HEK293 (cell line): Measurements from ENCODE around the gene EXOG.

ENCODE experiments used
- CTCF ChIA-PET: fragments of 350-600 bp; formaldehyde crosslinking; extraction: SDS; loops from one replicate; lab custom pipeline; 2021; ENCODE audit warnings: antibody characterized with exemption; lab: Yijun Ruan, JAX
- POLR2A ChIA-PET: fragments of 300-600 bp; formaldehyde crosslinking; extraction: SDS; loops from one replicate; lab custom pipeline; 2020; ENCODE audit warnings: antibody characterized with exemption, inconsistent platforms; lab: Yijun Ruan, JAX
- H3K27ac ChIP-seq: fragments of 200-500 bp; sonication (Bioruptor generic); 2 replicates; pipeline ENCODE4 v1.5.1; 2014; ENCODE audit warnings: low read depth, low read length, control low read depth, inconsistent platforms; ENCODE audit errors: extremely low read depth
- H3K36me3 ChIP-seq, 2 experiments: fragments of 200-500 bp in 1 of 2; sonication (Bioruptor generic) in 1 of 2; 1 replicate in 1 of 2; 2 replicates in 1 of 2; pipeline ENCODE4 v1.5.1; 2014 to 2017; ENCODE audit warnings: inconsistent platforms in 2 of 2, low read length in 2 of 2; ENCODE audit not compliant: control insufficient read depth in 2 of 2, insufficient read depth in 1 of 2
- H3K4me1 ChIP-seq: fragments of 200-500 bp; sonication (Bioruptor generic); 2 replicates; pipeline ENCODE4 v1.5.1; 2014; ENCODE audit warnings: mild to moderate bottlenecking, low read length, inconsistent platforms; ENCODE audit not compliant: control insufficient read depth, insufficient read depth
- H3K4me3 ChIP-seq: 2 replicates; pipeline ENCODE4 v1.5.1; 2011; ENCODE audit warnings: low read depth, mild to moderate bottlenecking, control low read depth, low read length, moderate library complexity
- H3K9me3 ChIP-seq: fragments of 200-500 bp; sonication (Bioruptor generic); 2 replicates; pipeline ENCODE4 v1.5.1; 2014; ENCODE audit warnings: low read depth, low read length, inconsistent platforms; ENCODE audit not compliant: control insufficient read depth, insufficient read depth
- BCL11B ChIP-seq: fragments of 450-650 bp; formaldehyde crosslinking; IDR thresholded peaks from 2 replicates; pipeline ENCODE4 v1.5.1; 2016; ENCODE audit warnings: low read depth, missing biosample characterization, missing genetic modification characterization
- ELK4 ChIP-seq: IDR thresholded peaks from 2 replicates; pipeline ENCODE4 v1.6.1; 2011; ENCODE audit warnings: mild to moderate bottlenecking, low read depth, low read length, borderline replicate concordance
- GLIS1 ChIP-seq: fragments of 450-650 bp; formaldehyde crosslinking; IDR thresholded peaks from 2 replicates; pipeline ENCODE4 v1.5.1; 2016; ENCODE audit warnings: missing biosample characterization, missing genetic modification characterization
- HOXA7 ChIP-seq: sonication (generic); formaldehyde crosslinking; IDR thresholded peaks from 2 replicates; pipeline ENCODE4 v1.8.1; 2022; ENCODE audit warnings: missing genetic modification reagents, borderline replicate concordance
- KLF1 ChIP-seq: fragments of 450-650 bp; formaldehyde crosslinking; IDR thresholded peaks from 2 replicates; pipeline ENCODE4 v1.5.1; 2016; ENCODE audit warnings: missing biosample characterization, missing genetic modification characterization
- SP7 ChIP-seq: fragments of 450-650 bp; formaldehyde crosslinking; IDR thresholded peaks from 2 replicates; pipeline ENCODE4 v1.5.1; 2016; ENCODE audit warnings: missing biosample characterization, missing genetic modification characterization
- TCF7L2 ChIP-seq: IDR thresholded peaks from 2 replicates; pipeline ENCODE4 v1.6.1; 2011; ENCODE audit warnings: low read depth, mild to moderate bottlenecking, inconsistent platforms, low read length, moderate library complexity, borderline replicate concordance
- WT1 ChIP-seq: fragments of 450-650 bp; formaldehyde crosslinking; IDR thresholded peaks from 2 replicates; pipeline ENCODE4 v1.5.1; 2016; ENCODE audit warnings: missing biosample characterization, missing genetic modification characterization
- ZBTB17 ChIP-seq: fragments of 450-650 bp; formaldehyde crosslinking; IDR thresholded peaks from 2 replicates; pipeline ENCODE4 v1.5.1; 2016; ENCODE audit warnings: missing biosample characterization, missing genetic modification characterization
- ZNF138 ChIP-seq: fragments of 450-650 bp; formaldehyde crosslinking; IDR thresholded peaks from 2 replicates; pipeline ENCODE4 v1.5.1; 2016; ENCODE audit warnings: missing biosample characterization, missing genetic modification characterization, borderline replicate concordance
- ZNF248 ChIP-seq: fragments of 450-650 bp; formaldehyde crosslinking; IDR thresholded peaks from 2 replicates; pipeline ENCODE4 v1.5.1; 2017; ENCODE audit warnings: missing biosample characterization, missing genetic modification characterization
- ZNF280D ChIP-seq: fragments of 450-650 bp; formaldehyde crosslinking; IDR thresholded peaks from 2 replicates; pipeline ENCODE4 v1.5.1; 2016; ENCODE audit warnings: missing biosample characterization, missing genetic modification characterization
- ZNF324 ChIP-seq: fragments of 450-650 bp; formaldehyde crosslinking; IDR thresholded peaks from 2 replicates; pipeline ENCODE4 v1.5.1; 2016; ENCODE audit warnings: missing biosample characterization, missing genetic modification characterization
- ZNF335 ChIP-seq: fragments of 450-650 bp; formaldehyde crosslinking; conservative IDR thresholded peaks from 2 replicates; pipeline ENCODE4 v1.5.1; 2016; ENCODE audit warnings: missing biosample characterization, missing genetic modification characterization
- ZNF366 ChIP-seq: fragments of 450-650 bp; formaldehyde crosslinking; conservative IDR thresholded peaks from 2 replicates; pipeline ENCODE4 v1.5.1; 2016; ENCODE audit warnings: missing biosample characterization, missing genetic modification characterization
- ZNF423 ChIP-seq: fragments of 450-650 bp; formaldehyde crosslinking; IDR thresholded peaks from 2 replicates; pipeline ENCODE4 v1.5.1; 2016; ENCODE audit warnings: missing biosample characterization, missing genetic modification characterization
- ZNF48 ChIP-seq: fragments of 450-650 bp; formaldehyde crosslinking; IDR thresholded peaks from 2 replicates; pipeline ENCODE4 v1.5.1; 2016; ENCODE audit warnings: missing biosample characterization, missing genetic modification characterization
- ZNF561 ChIP-seq: fragments of 450-650 bp; IDR thresholded peaks from 2 replicates; pipeline ENCODE4 v1.5.1; 2018; ENCODE audit warnings: missing biosample characterization, missing genetic modification characterization, borderline replicate concordance
- ZNF585B ChIP-seq: fragments of 450-650 bp; formaldehyde crosslinking; IDR thresholded peaks from 2 replicates; pipeline ENCODE4 v1.5.1; 2016; ENCODE audit warnings: missing biosample characterization, missing genetic modification characterization
- ZNF654 ChIP-seq: fragments of 450-650 bp; formaldehyde crosslinking; IDR thresholded peaks from 2 replicates; pipeline ENCODE4 v1.5.1; 2016; ENCODE audit warnings: low read depth, missing biosample characterization, missing genetic modification characterization
- ZNF664 ChIP-seq: fragments of 450-650 bp; formaldehyde crosslinking; IDR thresholded peaks from 2 replicates; pipeline ENCODE4 v1.5.1; 2016; ENCODE audit warnings: missing biosample characterization, missing genetic modification characterization
- ZNF677 ChIP-seq: fragments of 450-650 bp; IDR thresholded peaks from 2 replicates; pipeline ENCODE4 v1.5.0; 2018; ENCODE audit warnings: missing biosample characterization, mild to moderate bottlenecking, missing genetic modification characterization, moderate library complexity
- ZNF692 ChIP-seq: fragments of 450-650 bp; formaldehyde crosslinking; IDR thresholded peaks from 2 replicates; pipeline ENCODE4 v1.5.1; 2016; ENCODE audit warnings: missing biosample characterization, missing genetic modification characterization
- ZNF830 ChIP-seq: fragments of 450-650 bp; IDR thresholded peaks from 2 replicates; pipeline ENCODE4 v1.5.0; 2018; ENCODE audit warnings: missing biosample characterization, missing genetic modification characterization, low read depth, mild to moderate bottlenecking, moderate library complexity
- ZSCAN18 ChIP-seq: fragments of 450-650 bp; formaldehyde crosslinking; IDR thresholded peaks from 2 replicates; pipeline ENCODE4 v1.5.1; 2016; ENCODE audit warnings: missing biosample characterization, missing genetic modification characterization

The EXOG gene

GRCh38 chr3:38489766-38490165 lies 6.4 kb upstream of the EXOG start (continued):
- TF ChIP-seq ELK4 (no peak), GLIS1 (tag by site-specific recombination) (no peak), ZNF561 (tag by site-specific recombination) (no peak), ZBTB17 (tag by site-specific recombination) (no peak)

GRCh38 chr3:38490281-38491030 lies 5.7 kb upstream of the EXOG start:
- TF ChIP-seq TCF7L2 (no peak), KLF1 (no peak), ZNF366 (tag by site-specific recombination) (no peak), ZNF248 (tag by site-specific recombination) (no peak), GLIS1 (tag by site-specific recombination) (no peak), BCL11B (tag by site-specific recombination) (no peak)
- TF ChIP-seq, all 188 proteins: peak for 0
- H3K9me3 ChIP-seq, result no peaks in the 10 kb centered on the region
- H3K36me3 ChIP-seq, result peaks cover 0 to 20% of the 10 kb centered on the region in 2 experiments; a peak in 1 of 3 replicates
- ChIA-PET POLR2A (no interaction called here), CTCF (interaction anchor here (0.6 to 0.7 kb wide), 2 partner anchors 11 to 165 kb away, joined by 3 read pairs; no protein-coding TSS in a partner anchor)
- no peaks in the 10 kb centered on the region for H3K4me1 ChIP-seq
- H3K4me3 ChIP-seq, result no peak overlapping the region
- H3K27ac ChIP-seq, result no peak overlapping the region

GRCh38 chr3:38491215-38491614 lies 4.9 kb upstream of the EXOG start:
- Histone ChIP-seq H3K4me3 (no peak overlapping the region), H3K36me3 (peaks cover 0 to 17% of the 10 kb centered on the region in 2 experiments; a peak in 1 of 3 replicates), H3K9me3 (no peaks in the 10 kb centered on the region), H3K27ac (no peak overlapping the region), H3K4me1 (no peaks in the 10 kb centered on the region)
- ChIA-PET CTCF (interaction anchor here (1.4 kb wide), 1 partner anchor 11 kb away, joined by 6 read pairs; no protein-coding TSS in a partner anchor), POLR2A (no interaction called here)
- TF ChIP-seq ZNF423 (no peak), ZSCAN18 (tag by site-specific recombination) (no peak), SP7 (tag by site-specific recombination) (no peak), HOXA7 (CRISPR knock-in tag) (no peak), ZNF324 (no peak), ZNF692 (no peak), ZNF138 (tag by site-specific recombination) (no peak), ZNF280D (no peak), ZBTB17 (tag by site-specific recombination) (no peak), WT1 (tag by site-specific recombination) (no peak), ZNF654 (tag by site-specific recombination) (no peak), ZNF48 (tag by site-specific recombination) (no peak), ZNF664 (tag by site-specific recombination) (no peak), ZNF677 (no peak), ZNF830 (tag by site-specific recombination) (no peak), ZNF335 (tag by site-specific recombination) (no peak), ZNF585B (tag by site-specific recombination) (no peak)
